Sigmoid colon (tissue), 4 donors: ENCODE results near the gene CYS1.

Source experiments
- CTCF ChIP-seq, 4 experiments: fragments of 450-650 bp in 3 of 4; fragments of 200-600 bp in 1 of 4; IDR thresholded peaks; one replicate each; pipeline ENCODE4 v1.5.1; 2016 to 2019; ENCODE audit warnings: antibody characterized with exemption in 4 of 4, mild to moderate bottlenecking in 3 of 4, moderate library complexity in 2 of 4
- POLR2A ChIP-seq, 2 donors: fragments of 450-650 bp; IDR thresholded peaks; one replicate each; pipeline ENCODE4 v1.6.1; 2016; ENCODE audit warnings: antibody characterized with exemption in 2 of 2, mild to moderate bottlenecking in 2 of 2, moderate library complexity in 2 of 2
- POLR2AphosphoS5 ChIP-seq, 4 donors: sonication (generic); formaldehyde crosslinking; IDR thresholded peaks; one replicate each; pipeline ENCODE4 v1.6.1; 2017; ENCODE audit warnings: antibody characterized with exemption in 4 of 4

GRCh38 chr2:10079870-10080535, at the start of gene CYS1:
- TF ChIP-seq CTCF (IDR thresholded peaks at IDR 0.05): no peak
- no peak for TF ChIP-seq POLR2AphosphoS5 (IDR thresholded peaks at IDR 0.05)
- TF ChIP-seq POLR2A (IDR thresholded peaks at IDR 0.05): no peak
